Measurements from ENCODE around the gene HS1BP3. TPM values are rescaled to one million over a fixed set of nuclear protein-coding genes. Genes with fewer than 3 reads are reported as not detected.

The HS1BP3 gene
- total and polyA plus RNA-seq, 8 donors = 12.5 to 39.7 (median 13.4) TPM

- peak overlapping the region; percentile 81 to 94 for H3K27ac ChIP-seq
- no peaks in the 10 kb centered on the region for H3K27me3 ChIP-seq
- TF ChIP-seq, protein P1, sequence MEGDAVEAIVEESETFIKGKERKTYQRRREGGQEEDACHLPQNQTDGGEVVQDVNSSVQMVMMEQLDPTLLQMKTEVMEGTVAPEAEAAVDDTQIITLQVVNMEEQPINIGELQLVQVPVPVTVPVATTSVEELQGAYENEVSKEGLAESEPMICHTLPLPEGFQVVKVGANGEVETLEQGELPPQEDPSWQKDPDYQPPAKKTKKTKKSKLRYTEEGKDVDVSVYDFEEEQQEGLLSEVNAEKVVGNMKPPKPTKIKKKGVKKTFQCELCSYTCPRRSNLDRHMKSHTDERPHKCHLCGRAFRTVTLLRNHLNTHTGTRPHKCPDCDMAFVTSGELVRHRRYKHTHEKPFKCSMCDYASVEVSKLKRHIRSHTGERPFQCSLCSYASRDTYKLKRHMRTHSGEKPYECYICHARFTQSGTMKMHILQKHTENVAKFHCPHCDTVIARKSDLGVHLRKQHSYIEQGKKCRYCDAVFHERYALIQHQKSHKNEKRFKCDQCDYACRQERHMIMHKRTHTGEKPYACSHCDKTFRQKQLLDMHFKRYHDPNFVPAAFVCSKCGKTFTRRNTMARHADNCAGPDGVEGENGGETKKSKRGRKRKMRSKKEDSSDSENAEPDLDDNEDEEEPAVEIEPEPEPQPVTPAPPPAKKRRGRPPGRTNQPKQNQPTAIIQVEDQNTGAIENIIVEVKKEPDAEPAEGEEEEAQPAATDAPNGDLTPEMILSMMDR (IDR thresholded peaks at IDR 0.05) = no peak
- DNase-seq (peak in 2 of 4 donors; percentile 27 to 30), ATAC-seq (no peak)
- H3K4me1 ChIP-seq = peaks cover 57 to 88% of the 10 kb centered on the region in 2 donors
- H3K36me3 ChIP-seq = peaks cover 0 to 17% of the 10 kb centered on the region in 2 donors
- no peak overlapping the region for H3K4me3 ChIP-seq
- H3K9me3 ChIP-seq = no peaks in the 10 kb centered on the region
- intact Hi-C loops (cut with DNase I) = no loop called here
Observed at GRCh38 chr2:20615466-20616241, 35.2 kb downstream of the HS1BP3 start.

GRCh38 chr2:20615068-20615465 is 35.8 kb downstream of the HS1BP3 start:
- Histone ChIP-seq H3K27me3 (no peaks in the 10 kb centered on the region), H3K4me3 (no peak overlapping the region), H3K36me3 (peaks cover 0 to 12% of the 10 kb centered on the region in 2 donors), H3K27ac (peak overlapping the region; percentile 17 to 81), H3K4me1 (peaks cover 57 to 88% of the 10 kb centered on the region in 2 donors), H3K9me3 (no peaks in the 10 kb centered on the region)
- TF ChIP-seq, protein P1 (IDR thresholded peaks at IDR 0.05) = no peak
- no peak for ATAC-seq
- peak in 1 of 4 donors; percentile 29 for DNase-seq
- intact Hi-C loops (cut with DNase I) = no loop called here

- DNase-seq (peak in 3 of 4 donors; percentile 38 to 55 (median 39)), ATAC-seq (no peak)
- Histone ChIP-seq H3K27me3 (no peaks in the 10 kb centered on the region), H3K36me3 (peaks cover 0 to 6% of the 10 kb centered on the region in 2 donors), H3K4me3 (no peak overlapping the region), H3K9me3 (no peaks in the 10 kb centered on the region), H3K4me1 (peaks cover 57 to 86% of the 10 kb centered on the region in 2 donors), H3K27ac (peak overlapping the region; percentile 17 to 81)
- TF ChIP-seq, protein P1 (IDR thresholded peaks at IDR 0.05) = no peak
- intact Hi-C loops (cut with DNase I) = no loop called here
Observed at GRCh38 chr2:20614201-20615067, 36.5 kb downstream of the HS1BP3 start.

GRCh38 chr2:20612925-20613916 is 37.7 kb downstream of the HS1BP3 start:
- intact Hi-C loops (cut with DNase I) = no loop called here
- Histone ChIP-seq H3K9me3 (no peaks in the 10 kb centered on the region), H3K27me3 (no peaks in the 10 kb centered on the region), H3K4me1 (peaks cover 54 to 80% of the 10 kb centered on the region in 2 donors), H3K4me3 (no peak overlapping the region), H3K36me3 (no peaks in the 10 kb centered on the region), H3K27ac (peak overlapping the region in 1 of 2 donors; percentile 81)
- peak in 2 of 4 donors; percentile 30 to 72 for DNase-seq
- TF ChIP-seq, protein P1 (IDR thresholded peaks at IDR 0.05) = no peak
- no peak for ATAC-seq

All from left lung (tissue), 10 donors.